ENCODE results near the gene CPLANE2. TPM values are rescaled to one million over a fixed set of nuclear protein-coding genes. Genes with fewer than 3 reads are reported as not detected.

The CPLANE2 gene
- total RNA-seq, 1 donor from 2014 or later, result 11.4 TPM

GRCh38 chr1:16187748-16188401 lies 49.1 kb downstream of the CPLANE2 start:
- peak; percentile 12 for ATAC-seq

GRCh38 chr1:16186655-16187235 lies 50.2 kb downstream of the CPLANE2 start:
- no peak for ATAC-seq

- ATAC-seq, result peak; percentile 70
Observed at GRCh38 chr1:16184557-16185303, 52.3 kb downstream of the CPLANE2 start.

- peak; percentile 63 for ATAC-seq
Observed at GRCh38 chr1:16183765-16184556, 53.0 kb downstream of the CPLANE2 start.

- peak; percentile 65 for ATAC-seq
Observed at GRCh38 chr1:16183179-16183578, 53.8 kb downstream of the CPLANE2 start.

GRCh38 chr1:16181887-16182719 lies 54.9 kb downstream of the CPLANE2 start:
- ATAC-seq, result peak; percentile 52

Other genes starting within 250 kb of the CPLANE2 start
- not detected for gene SRARP, start 232.9 kb downstream of the CPLANE2 start, total RNA-seq
- gene HSPB7, start 219.1 kb downstream of the CPLANE2 start, total RNA-seq, result 1.6 TPM
- gene CLCNKA, start 215.1 kb downstream of the CPLANE2 start, total RNA-seq, result 0.08 TPM
- not detected for gene CLCNKB, start 193.4 kb downstream of the CPLANE2 start, total RNA-seq
- 0.80 TPM for gene FAM131C, start 163.5 kb downstream of the CPLANE2 start, total RNA-seq
- gene EPHA2, start 81.1 kb downstream of the CPLANE2 start, total RNA-seq, result 146 TPM
- gene ARHGEF19, start 24.5 kb downstream of the CPLANE2 start, total RNA-seq, result 21.9 TPM
- gene FBXO42, start 115.3 kb upstream of the CPLANE2 start, total RNA-seq, result 11.9 TPM
- gene SZRD1, start 130.1 kb upstream of the CPLANE2 start, total RNA-seq, result 89.9 TPM
- not detected for gene SPATA21, start 200.2 kb upstream of the CPLANE2 start, total RNA-seq
- 38.1 TPM for gene NECAP2, start 203.5 kb upstream of the CPLANE2 start, total RNA-seq